ENCODE measurements around the gene PEX14.
A peak's percentile ranks its signal among the peaks of the same experiment; 100 is the strongest.
"Not testable (repeated sequence)": the region's sequence is repeated elsewhere in the genome, so short reads cannot be mapped to it uniquely, and the experiment has no call there.

The PEX14 gene

GRCh38 chr1:10474613-10475507 is at the start of gene PEX14:
TSS of gene PEX14 (plus strand) at chr1:10474950. CDS start at chr1:10474967, 17 bp downstream.
- peak; percentile 70 for DNase-seq

- DNase-seq = not testable (repeated sequence)
These were observed 48.8 kb upstream of the PEX14 start for GRCh38 chr1:10425826-10426534.

- DNase-seq = not testable (repeated sequence)
These were observed 48.3 kb upstream of the PEX14 start for GRCh38 chr1:10426535-10426848.

GRCh38 chr1:10428984-10429383 is 45.8 kb upstream of the PEX14 start:
- DNase-seq = no peak

- DNase-seq = no peak
These were observed 44.9 kb upstream of the PEX14 start for GRCh38 chr1:10429868-10430215.

GRCh38 chr1:10430216-10431069 is 44.3 kb upstream of the PEX14 start, which contains the start of gene CENPS:
TSS of gene CENPS (plus strand) at chr1:10430433. CDS start at chr1:10430518, 85 bp downstream.
- peak; percentile 69 for DNase-seq

- no peak for DNase-seq
These were observed 43.5 kb upstream of the PEX14 start for GRCh38 chr1:10431070-10431730.

GRCh38 chr1:10432910-10433700 is 41.6 kb upstream of the PEX14 start:
- no peak for DNase-seq

GRCh38 chr1:10433790-10434189 is 41.0 kb upstream of the PEX14 start:
- no peak for DNase-seq

GRCh38 chr1:10434590-10434989 is 40.2 kb upstream of the PEX14 start:
- DNase-seq = no peak

GRCh38 chr1:10437052-10437451 is 37.7 kb upstream of the PEX14 start:
- DNase-seq = no peak

- no peak for DNase-seq
These were observed 36.0 kb upstream of the PEX14 start for GRCh38 chr1:10438677-10439163.

GRCh38 chr1:10440305-10440704 is 34.4 kb upstream of the PEX14 start:
- DNase-seq = no peak

GRCh38 chr1:10440794-10441193 is 34.0 kb upstream of the PEX14 start:
- no peak for DNase-seq

GRCh38 chr1:10444248-10444647 is 30.5 kb upstream of the PEX14 start:
- DNase-seq = no peak

GRCh38 chr1:10444795-10445397 is 29.9 kb upstream of the PEX14 start:
- no peak for DNase-seq

GRCh38 chr1:10446790-10447422 is 27.8 kb upstream of the PEX14 start:
- DNase-seq = no peak

- DNase-seq = no peak
These were observed 25.0 kb upstream of the PEX14 start, which contains the start of gene CORT for GRCh38 chr1:10449751-10450150. TSS of gene CORT (plus strand) at chr1:10450031. CDS start at chr1:10450224, 193 bp downstream.

GRCh38 chr1:10450156-10450814 is 24.5 kb upstream of the PEX14 start:
- DNase-seq = no peak

- no peak for DNase-seq
These were observed 23.9 kb upstream of the PEX14 start for GRCh38 chr1:10450836-10451235.

All from NCI-H1048 (cell line).